Ovary (tissue), 9 donors: ENCODE measurements around the gene DOCK4. TPM values are rescaled to one million over a fixed set of nuclear protein-coding genes. Genes with fewer than 3 reads are reported as not detected.

ENCODE experiments used
- DNase-seq, 5 donors: peaks; one replicate each; pipeline ENCODE4 v3.0.0-alpha.2; 2019 to 2020
- H3K27ac ChIP-seq, 2 donors: fragments of 200-600 bp; one replicate each; pipeline versions ENCODE4 v1.5.1 to v1.8.0; 2019 to 2022
- H3K27me3 ChIP-seq: fragments of 200-600 bp; one replicate; pipeline ENCODE4 v1.8.0; 2022
- H3K36me3 ChIP-seq: fragments of 200-600 bp; sonication (generic); one replicate; pipeline ENCODE4 v1.5.1; 2019
- H3K4me1 ChIP-seq: one replicate; pipeline ENCODE4 v1.8.1; 2013; ENCODE audit warnings: mild to moderate bottlenecking, moderate library complexity; ENCODE audit not compliant: insufficient read depth
- H3K4me3 ChIP-seq: fragments of 200-600 bp; sonication (generic); one replicate; pipeline ENCODE4 v1.5.1; 2017
- H3K9me3 ChIP-seq, 2 donors: fragments of 200-600 bp in 1 of 2; sonication (generic) in 1 of 2; one replicate each; pipeline versions ENCODE4 v1.5.1 to v1.8.1; 2013 to 2019; ENCODE audit warnings: mild to moderate bottlenecking in 1 of 2, moderate library complexity in 1 of 2
- EP300 ChIP-seq: sonication (generic); formaldehyde crosslinking; IDR thresholded peaks from one replicate; pipeline ENCODE4 v1.6.1; 2017; ENCODE audit warnings: antibody characterized with exemption
- POLR2A ChIP-seq: fragments of 450-650 bp; IDR thresholded peaks from one replicate; pipeline ENCODE4 v1.6.1; 2017; ENCODE audit warnings: antibody characterized with exemption, mild to moderate bottlenecking, moderate library complexity
- WGBS, 3 donors: extraction: QIAGEN DNeasy Blood & Tissue Kit in 1 of 3; methylation state at CpG; one replicate each; pipeline versions ENCODE4 v1.1.5 to v1.1.7; 2013 to 2017; 5-methylcytosine and 5-hydroxymethylcytosine counted together
- intact Hi-C, 4 donors: fragments of 100-400 bp; cut with DNase I; formaldehyde crosslinking; loops; one replicate each; pipeline versions ENCODE4 v1.11.0 to v1.15.1; 2022 to 2023
- polyA plus RNA-seq, 2 donors: library from polyadenylated mRNA; stranded (reverse); fragments of 200-250 nt in 1 of 2; fragments of 350-450 nt in 1 of 2; fragmentation: Illumina TruSeq in 1 of 2; extraction: RNeasy Lipid Tissue Mini Kit (QIAGEN cat#74804) in 1 of 2; gene quantifications; one replicate each; pipeline ENCODE4 v1.2.3, GENCODE V29; 2013 to 2014
- total RNA-seq, 7 donors: library from RNA; depleted of rRNA in 2 of 7; stranded (reverse); fragments of >200 nt in 2 of 7; fragmentation: NEBNext Ultra II Directional in 3 of 7; extraction: Animal tissue kit (Norgen Biotek cat#: 25700) in 3 of 7; gene quantifications; one replicate each; pipeline versions ENCODE4 v1.1.0 to v1.2.4, GENCODE V29; 2016 to 2023
- TF ChIP-seq, protein P1 (sequence below), 3 donors: fragments of 450-650 bp in 2 of 3; fragments of 200-600 bp in 1 of 3; IDR thresholded peaks; one replicate each; pipeline versions ENCODE4 v1.5.1 to v1.8.0; 2016 to 2022; ENCODE audit warnings: antibody characterized with exemption in 3 of 3, mild to moderate bottlenecking in 1 of 3
- donor health status: DM: no; HTN: no; CAD: no; lungs with moderate emphysema.
- donor health status: DM: no; HTN: no; CAD: no.
- donor health status: Bipolar disorder and iron deficiency.
- donor health status: DM: yes; HTN: yes; CAD: no.
- donor health status: DM: no; HTN: no; CAD: no.
- donor health status: DM: yes; HTN: yes; CAD: no.

The DOCK4 gene
- total and polyA plus RNA-seq, 9 donors = 9.5 to 39.7 (median 27.3) TPM

DNA sequence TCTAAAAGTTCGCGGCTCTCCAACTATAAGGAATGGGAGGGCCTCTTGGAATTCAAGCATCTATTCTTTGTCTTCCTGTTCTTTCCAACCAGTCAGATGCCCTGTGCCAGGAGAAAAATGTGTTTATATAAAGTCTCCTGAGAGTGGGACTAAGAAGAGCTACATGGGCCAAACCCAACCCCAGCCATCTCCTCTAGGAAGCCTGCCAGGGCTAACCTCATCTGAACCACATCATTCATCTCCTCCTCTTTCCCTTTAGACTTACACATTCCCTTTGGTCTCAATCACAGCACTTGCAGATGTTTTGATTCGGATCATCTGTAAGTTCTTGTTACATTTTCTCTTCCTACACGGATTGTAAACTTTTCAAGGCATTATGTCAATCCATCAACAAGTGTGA is 62.6 kb downstream of the DOCK4 start:
- intact Hi-C loops = no loop called here
- H3K36me3 ChIP-seq = no peaks in the 10 kb centered on the region
- H3K4me3 ChIP-seq = no peak overlapping the region
- H3K27me3 ChIP-seq = no peaks in the 10 kb centered on the region
- WGBS, 3 donors = 78 to 81% (median 80%) methylated on average over 4 of the region's 4 CpGs
- no peak for TF ChIP-seq POLR2A
- no peaks in the 10 kb centered on the region for H3K9me3 ChIP-seq
- DNase-seq = no peak
- H3K4me1 ChIP-seq = peaks cover 11% of the 10 kb centered on the region
- no peak overlapping the region for H3K27ac ChIP-seq

DNA sequence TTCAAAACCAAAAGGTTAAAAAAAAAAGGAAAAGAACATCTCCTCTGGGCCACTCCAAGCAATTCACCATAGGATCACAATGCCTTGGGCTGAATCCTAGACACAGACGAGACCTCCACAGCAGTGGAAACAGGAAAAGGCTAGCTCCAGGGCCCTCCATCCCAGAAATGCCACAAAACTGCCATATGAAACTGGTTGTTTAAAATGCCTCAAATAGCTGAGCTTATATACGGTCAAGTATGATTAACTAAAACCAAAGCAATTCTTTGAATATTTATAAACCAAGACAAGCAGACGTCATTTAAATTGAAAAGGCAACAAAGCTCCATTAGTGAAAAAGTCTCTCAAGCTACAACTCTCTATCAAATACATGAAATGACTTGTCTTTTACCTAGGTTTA is 63.1 kb downstream of the DOCK4 start:
- no peaks in the 10 kb centered on the region for H3K27me3 ChIP-seq
- H3K27ac ChIP-seq = no peak overlapping the region
- DNase-seq = no peak
- peaks cover 11% of the 10 kb centered on the region for H3K4me1 ChIP-seq
- no peak overlapping the region for H3K4me3 ChIP-seq
- H3K36me3 ChIP-seq = no peaks in the 10 kb centered on the region
- TF ChIP-seq EP300 = no peak
- TF ChIP-seq, protein P1, sequence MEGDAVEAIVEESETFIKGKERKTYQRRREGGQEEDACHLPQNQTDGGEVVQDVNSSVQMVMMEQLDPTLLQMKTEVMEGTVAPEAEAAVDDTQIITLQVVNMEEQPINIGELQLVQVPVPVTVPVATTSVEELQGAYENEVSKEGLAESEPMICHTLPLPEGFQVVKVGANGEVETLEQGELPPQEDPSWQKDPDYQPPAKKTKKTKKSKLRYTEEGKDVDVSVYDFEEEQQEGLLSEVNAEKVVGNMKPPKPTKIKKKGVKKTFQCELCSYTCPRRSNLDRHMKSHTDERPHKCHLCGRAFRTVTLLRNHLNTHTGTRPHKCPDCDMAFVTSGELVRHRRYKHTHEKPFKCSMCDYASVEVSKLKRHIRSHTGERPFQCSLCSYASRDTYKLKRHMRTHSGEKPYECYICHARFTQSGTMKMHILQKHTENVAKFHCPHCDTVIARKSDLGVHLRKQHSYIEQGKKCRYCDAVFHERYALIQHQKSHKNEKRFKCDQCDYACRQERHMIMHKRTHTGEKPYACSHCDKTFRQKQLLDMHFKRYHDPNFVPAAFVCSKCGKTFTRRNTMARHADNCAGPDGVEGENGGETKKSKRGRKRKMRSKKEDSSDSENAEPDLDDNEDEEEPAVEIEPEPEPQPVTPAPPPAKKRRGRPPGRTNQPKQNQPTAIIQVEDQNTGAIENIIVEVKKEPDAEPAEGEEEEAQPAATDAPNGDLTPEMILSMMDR (IDR thresholded peaks at IDR 0.05) = no peak
- TF ChIP-seq POLR2A = no peak
- 75 to 84% (median 83%) methylated on average over 3 of the region's 3 CpGs for WGBS, 3 donors
- intact Hi-C loops = no loop called here
- no peaks in the 10 kb centered on the region for H3K9me3 ChIP-seq

DNA sequence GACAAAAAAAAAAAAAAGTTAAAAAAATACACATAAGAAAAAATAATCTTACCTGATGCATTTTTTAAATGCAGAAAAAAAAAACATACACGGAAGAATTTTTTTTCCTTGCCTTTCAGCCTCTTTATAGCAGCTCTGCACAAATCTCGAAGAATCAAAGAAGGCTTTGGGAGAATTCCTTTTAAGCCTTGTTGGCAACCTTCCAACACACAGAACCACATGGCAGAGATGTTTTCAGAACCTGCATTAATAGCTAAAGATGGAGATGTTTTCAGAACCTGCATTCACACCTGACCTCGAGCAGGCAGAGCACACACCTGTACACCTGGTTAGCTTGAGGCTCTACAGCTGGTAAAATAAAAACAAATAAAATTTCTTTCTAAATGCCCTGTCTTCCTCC is 65.6 kb downstream of the DOCK4 start:
- Histone ChIP-seq H3K4me1 (peaks cover 10% of the 10 kb centered on the region), H3K4me3 (no peak overlapping the region), H3K36me3 (no peaks in the 10 kb centered on the region), H3K27ac (no peak overlapping the region), H3K27me3 (no peaks in the 10 kb centered on the region), H3K9me3 (no peaks in the 10 kb centered on the region)
- DNase-seq = no peak
- WGBS, 3 donors = 43 to 71% (median 56%) methylated on average over 3 of the region's 3 CpGs
- intact Hi-C loops = no loop called here
- TF ChIP-seq, protein P1 (IDR thresholded peaks at IDR 0.05) = no peak
- TF ChIP-seq POLR2A (no peak), EP300 (no peak)

DNA sequence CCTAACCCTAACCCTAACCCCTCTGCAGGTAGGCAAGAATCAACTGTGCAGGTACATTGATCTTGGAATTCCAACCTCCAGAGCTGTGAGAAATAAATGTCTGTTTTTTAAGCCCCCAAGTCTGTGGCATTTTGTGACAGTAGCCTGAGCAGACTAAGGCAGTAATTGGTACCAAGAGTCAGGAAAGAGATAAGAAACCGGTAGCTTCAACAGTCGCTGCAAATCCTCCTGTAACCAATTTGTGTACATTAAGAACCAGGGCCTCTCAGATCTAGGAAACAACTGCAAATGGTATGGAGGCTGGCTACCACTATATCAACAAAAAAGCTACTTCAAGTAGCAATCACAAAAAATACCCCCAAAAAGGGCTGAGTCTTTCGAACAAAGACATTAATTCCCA is 67.3 kb downstream of the DOCK4 start:
- WGBS, 3 donors = 91 to 98% (median 96%) methylated on average over 3 of the region's 3 CpGs
- no peak overlapping the region for H3K4me3 ChIP-seq
- intact Hi-C loops = no loop called here

DNA sequence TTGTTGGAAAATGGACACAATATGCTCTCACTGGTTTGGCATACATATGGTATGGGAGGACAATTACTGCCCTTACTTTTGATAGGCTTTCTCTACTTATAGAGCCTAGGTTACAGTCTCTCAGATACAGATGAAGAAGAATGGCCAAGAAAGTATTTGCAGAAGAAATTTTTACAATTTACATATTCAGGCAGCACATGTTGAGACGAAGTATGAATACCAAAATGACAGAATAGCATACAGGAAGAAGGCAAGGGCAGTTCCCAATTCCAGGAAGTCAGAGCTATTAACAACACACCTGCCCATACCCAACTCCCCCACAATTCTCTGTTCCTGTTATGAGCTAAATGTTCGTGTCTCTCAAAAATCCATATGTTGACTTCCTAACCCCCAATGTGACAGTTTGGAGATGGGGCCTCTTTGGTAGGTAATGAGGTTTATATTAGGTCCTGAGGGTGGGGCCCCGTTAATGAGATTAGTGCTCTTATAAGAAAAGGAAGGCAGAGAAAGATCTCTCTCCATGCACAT is 67.8 kb downstream of the DOCK4 start:
- Histone ChIP-seq H3K4me3 (no peak overlapping the region), H3K27me3 (no peaks in the 10 kb centered on the region), H3K27ac (no peak overlapping the region), H3K9me3 (no peaks in the 10 kb centered on the region), H3K4me1 (peaks cover 8% of the 10 kb centered on the region), H3K36me3 (no peaks in the 10 kb centered on the region)
- WGBS, 3 donors = 80 to 93% (median 92%) methylated on average over 3 of the region's 3 CpGs
- DNase-seq = no peak
- intact Hi-C loops = no loop called here
- TF ChIP-seq, protein P1 (IDR thresholded peaks at IDR 0.05) = no peak
- no peak for TF ChIP-seq POLR2A
- no peak for TF ChIP-seq EP300

More for the DNA sequence above, 67.3 kb downstream of the DOCK4 start:
- Histone ChIP-seq H3K36me3 (no peaks in the 10 kb centered on the region), H3K9me3 (no peaks in the 10 kb centered on the region), H3K27ac (no peak overlapping the region), H3K4me1 (peaks cover 7% of the 10 kb centered on the region), H3K27me3 (no peaks in the 10 kb centered on the region)
- DNase-seq = no peak
- TF ChIP-seq POLR2A (no peak), EP300 (no peak)
- TF ChIP-seq, protein P1 (IDR thresholded peaks at IDR 0.05) = no peak
